ENCODE data around the gene RAB6B. TPM values are rescaled to one million over a fixed set of nuclear protein-coding genes. Genes with fewer than 3 reads are reported as not detected.

The RAB6B gene
- total RNA-seq, 1 donor from 2014 or later: 21.2 TPM

- no peaks in the 10 kb centered on the region for H3K4me1 Mint-ChIP-seq (ENCODE audit: unreplicated experiment)
- no peaks in the 10 kb centered on the region for H3K9me3 Mint-ChIP-seq
- no peak for DNase-seq (ENCODE audit: extremely low spot score, unreplicated experiment)
- TF ChIP-seq CTCF (conservative IDR thresholded peaks at IDR 0.05): peak; percentile 56
- H3K4me3 Mint-ChIP-seq: no peak overlapping the region
- peaks cover 4% of the 10 kb centered on the region for H3K27me3 Mint-ChIP-seq
- H3K36me3 Mint-ChIP-seq: no peaks in the 10 kb centered on the region
- H3K27ac Mint-ChIP-seq: no peak overlapping the region
Measured at GRCh38 chr3:133910422-133910821, 14.7 kb upstream of the RAB6B start.

GRCh38 chr3:133905376-133905775, 9.7 kb upstream of the RAB6B start:
- H3K4me3 Mint-ChIP-seq: no peak overlapping the region
- no peak for TF ChIP-seq CTCF (conservative IDR thresholded peaks at IDR 0.05)
- DNase-seq (ENCODE audit: extremely low spot score, unreplicated experiment): no peak
- peaks cover 4% of the 10 kb centered on the region for H3K9me3 Mint-ChIP-seq
- peaks cover 12% of the 10 kb centered on the region for H3K27me3 Mint-ChIP-seq
- H3K4me1 Mint-ChIP-seq (ENCODE audit: unreplicated experiment): no peaks in the 10 kb centered on the region
- no peaks in the 10 kb centered on the region for H3K36me3 Mint-ChIP-seq
- H3K27ac Mint-ChIP-seq: no peak overlapping the region

- H3K9me3 Mint-ChIP-seq: peaks cover 4% of the 10 kb centered on the region
- no peak for TF ChIP-seq CTCF (conservative IDR thresholded peaks at IDR 0.05)
- H3K4me1 Mint-ChIP-seq (ENCODE audit: unreplicated experiment): no peaks in the 10 kb centered on the region
- no peak for DNase-seq (ENCODE audit: extremely low spot score, unreplicated experiment)
- peaks cover 38% of the 10 kb centered on the region for H3K27me3 Mint-ChIP-seq
- H3K27ac Mint-ChIP-seq: no peak overlapping the region
- no peak overlapping the region for H3K4me3 Mint-ChIP-seq
- H3K36me3 Mint-ChIP-seq: no peaks in the 10 kb centered on the region
Measured at GRCh38 chr3:133901847-133902246, 6.2 kb upstream of the RAB6B start.

GRCh38 chr3:133901083-133901482, 5.4 kb upstream of the RAB6B start:
- DNase-seq (ENCODE audit: extremely low spot score, unreplicated experiment): no peak
- TF ChIP-seq CTCF (conservative IDR thresholded peaks at IDR 0.05): no peak
- Mint-ChIP-seq H3K4me3 (no peak overlapping the region), H3K9me3 (peaks cover 4% of the 10 kb centered on the region), H3K27me3 (peaks cover 45% of the 10 kb centered on the region), H3K4me1 (ENCODE audit: unreplicated experiment) (no peaks in the 10 kb centered on the region), H3K27ac (no peak overlapping the region), H3K36me3 (no peaks in the 10 kb centered on the region)

GRCh38 chr3:133899311-133899710, 3.6 kb upstream of the RAB6B start:
- Mint-ChIP-seq H3K9me3 (peaks cover 4% of the 10 kb centered on the region), H3K4me1 (ENCODE audit: unreplicated experiment) (no peaks in the 10 kb centered on the region), H3K27me3 (peaks cover 47% of the 10 kb centered on the region), H3K36me3 (no peaks in the 10 kb centered on the region), H3K4me3 (peak overlapping the region; percentile 24), H3K27ac (peak overlapping the region; percentile 54)
- no peak for TF ChIP-seq CTCF (conservative IDR thresholded peaks at IDR 0.05)
- no peak for DNase-seq (ENCODE audit: extremely low spot score, unreplicated experiment)

- H3K36me3 Mint-ChIP-seq: no peaks in the 10 kb centered on the region
- peaks cover 4% of the 10 kb centered on the region for H3K9me3 Mint-ChIP-seq
- DNase-seq (ENCODE audit: extremely low spot score, unreplicated experiment): no peak
- H3K4me1 Mint-ChIP-seq (ENCODE audit: unreplicated experiment): no peaks in the 10 kb centered on the region
- TF ChIP-seq CTCF (conservative IDR thresholded peaks at IDR 0.05): no peak
- no peak overlapping the region for H3K27ac Mint-ChIP-seq
- H3K27me3 Mint-ChIP-seq: peaks cover 54% of the 10 kb centered on the region
- peak overlapping the region; percentile 92 for H3K4me3 Mint-ChIP-seq
Measured at GRCh38 chr3:133897547-133897946, 1.9 kb upstream of the RAB6B start.
